ENCODE results near the gene POLR2E.

- TF ChIP-seq CTCF (IDR thresholded peaks at IDR 0.05 in 4 of 5, conservative IDR thresholded peaks at IDR 0.05 in 1 of 5) = no peak
- TF ChIP-seq POLR2A (IDR thresholded peaks at IDR 0.05) = no peak
Observed at GRCh38 chr19:1140272-1141027, 45.3 kb upstream of the POLR2E start.
